Middle frontal gyrus (tissue), 1 donor: ENCODE results near the gene SKIC2.
"Not testable (repeated sequence)": the region's sequence is repeated elsewhere in the genome, so short reads cannot be mapped to it uniquely, and the experiment has no call there.

Experiments used
- DNase-seq: peaks from one replicate; pipeline ENCODE4 v3.0.0-alpha.2; 2015; ENCODE audit warnings: low spot score; ENCODE audit errors: extremely low spot score

The SKIC2 gene

GRCh38 chr6:31958741-31959739 lies at the start of gene SKIC2, which contains the start of gene NELFE:
Gene SKIC2 (plus strand): TSS chr6:31959175. CDS start chr6:31959193, 18 bp downstream.
Gene NELFE (minus strand): TSS chr6:31958971. CDS start chr6:31958446, 525 bp downstream.
- DNase-seq: peak; percentile 96

DNA sequence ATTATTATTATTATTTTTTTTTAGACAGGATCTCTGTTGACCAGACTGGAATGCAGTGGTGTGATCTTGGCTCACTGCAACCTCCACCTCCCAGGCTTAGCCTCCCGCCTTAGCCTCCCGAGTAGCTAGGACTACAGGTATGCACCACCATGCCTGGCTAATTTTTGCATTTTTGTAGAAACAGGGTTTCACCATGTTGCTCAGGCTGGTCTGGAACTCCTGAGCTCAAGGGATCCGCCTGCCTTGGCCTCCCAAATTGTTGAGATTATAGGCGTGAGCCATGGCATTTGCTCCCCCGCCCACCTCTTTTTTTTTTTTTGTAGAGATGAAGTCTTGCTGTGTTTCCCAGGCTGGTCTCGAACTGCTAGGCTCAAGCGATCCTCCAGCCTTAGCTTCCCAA lies 49.7 kb upstream of the SKIC2 start:
- DNase-seq: not testable (repeated sequence)

GRCh38 chr6:31911826-31912585 lies 47.0 kb upstream of the SKIC2 start:
- no peak for DNase-seq

DNA sequence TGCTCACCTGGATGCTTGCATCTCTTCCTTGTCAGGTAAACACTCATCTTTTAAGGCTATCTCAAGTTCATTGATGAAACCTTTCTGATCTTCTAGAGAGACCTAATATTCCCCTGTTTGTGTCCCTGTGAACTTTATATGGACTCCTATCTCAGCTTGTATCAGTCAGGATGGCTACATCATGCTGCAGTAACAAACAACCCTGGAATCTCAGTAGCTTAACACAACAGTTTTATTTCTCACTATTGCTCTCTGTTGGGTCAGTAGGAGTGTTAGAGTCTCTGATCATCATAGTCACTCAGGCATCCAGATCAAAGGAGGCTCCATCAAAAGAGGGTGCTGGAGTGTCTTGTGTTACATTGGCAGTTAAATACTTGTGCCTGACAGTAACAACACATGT lies 43.6 kb upstream of the SKIC2 start:
- DNase-seq: no peak

- DNase-seq: no peak
Observed at GRCh38 chr6:31915756-31916155, 43.2 kb upstream of the SKIC2 start.

DNA sequence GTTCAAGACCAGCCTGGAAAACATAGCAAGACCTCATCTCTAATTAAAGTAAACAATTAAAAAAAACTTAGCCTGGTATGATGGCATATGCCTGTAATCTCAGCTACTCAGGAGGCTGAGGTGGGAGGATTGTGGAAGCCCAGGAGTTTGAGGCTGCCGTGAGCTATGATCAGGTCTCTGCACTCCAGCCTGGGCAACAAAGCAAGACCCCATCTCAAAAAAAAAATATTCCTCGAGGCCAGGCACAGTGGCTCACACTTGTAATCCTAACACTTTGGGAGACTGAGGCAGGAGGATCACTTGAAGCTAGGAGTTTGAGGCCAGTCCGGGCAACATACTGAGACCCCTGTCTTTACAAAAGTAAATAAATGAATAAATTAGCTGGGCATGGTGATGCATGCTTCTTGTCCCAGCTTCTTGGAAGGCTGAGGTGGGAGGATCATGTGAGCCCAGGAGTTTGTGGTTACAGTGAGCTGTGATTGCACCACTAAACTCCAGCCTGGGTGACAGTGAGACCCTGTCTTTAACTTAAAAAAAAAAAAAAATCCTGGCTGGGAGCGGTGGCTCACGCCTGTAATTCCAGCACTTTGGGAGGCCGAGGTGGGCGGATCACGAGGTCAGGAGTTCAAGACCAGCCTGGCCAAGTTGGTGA lies 40.8 kb upstream of the SKIC2 start:
- no peak for DNase-seq

DNA sequence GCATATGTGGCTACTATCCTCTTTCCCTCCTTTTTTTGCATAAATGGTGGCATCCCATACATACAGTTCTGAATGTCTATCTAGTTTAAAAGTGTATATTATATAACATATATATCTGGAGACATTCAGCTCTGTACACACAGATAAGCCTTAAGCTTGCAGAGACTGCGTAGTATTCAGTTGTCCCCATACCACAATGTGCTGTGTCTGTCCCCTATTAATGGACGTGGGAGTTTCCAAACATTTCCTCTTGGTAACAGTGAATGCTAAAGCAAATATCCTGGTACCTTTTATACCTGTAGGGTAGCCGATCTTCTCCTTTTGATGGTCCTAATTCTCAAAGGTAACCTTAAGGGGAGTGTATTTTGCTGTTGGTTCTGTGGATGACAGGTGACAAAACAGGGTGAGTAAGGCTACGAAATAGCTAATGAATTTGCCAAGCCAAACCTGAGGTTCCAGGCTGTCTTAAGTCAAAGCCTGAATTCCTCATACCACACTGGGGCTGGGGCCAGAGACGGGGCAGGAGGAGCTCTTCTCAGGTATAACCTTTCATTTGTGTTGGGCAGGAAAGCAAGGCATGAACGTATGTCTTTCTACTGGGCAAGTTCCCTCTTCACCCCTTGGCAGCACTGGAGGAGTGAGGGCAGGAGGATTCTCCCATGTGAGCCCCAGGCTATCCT lies 39.2 kb upstream of the SKIC2 start:
- DNase-seq: no peak

GRCh38 chr6:31920811-31921210 lies 38.2 kb upstream of the SKIC2 start:
- no peak for DNase-seq

DNA sequence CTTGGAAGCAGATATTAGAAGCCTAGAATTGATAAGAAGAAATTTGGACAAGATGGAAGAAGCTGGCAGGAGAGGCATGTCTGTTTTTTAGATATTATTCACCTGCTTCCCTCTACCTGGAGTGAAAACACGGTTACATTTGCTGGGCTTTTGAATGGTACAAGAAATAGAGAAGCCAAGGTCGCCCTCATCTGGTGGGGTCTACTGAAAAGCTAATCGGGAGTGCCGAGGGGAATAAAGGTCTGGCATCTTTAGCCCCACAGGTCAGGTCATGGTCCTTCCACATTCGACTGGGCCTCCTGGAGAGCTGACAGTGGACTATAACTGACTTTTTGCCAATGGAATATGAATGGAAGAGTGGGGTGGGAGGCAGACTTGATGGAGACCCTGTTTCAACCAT lies 36.0 kb upstream of the SKIC2 start:
- no peak for DNase-seq

GRCh38 chr6:31927242-31927862 lies 31.6 kb upstream of the SKIC2 start, which contains the start of gene C2:
Gene C2 (plus strand): TSS chr6:31927717. CDS start chr6:31927753, 36 bp downstream.
- no peak for DNase-seq

DNA sequence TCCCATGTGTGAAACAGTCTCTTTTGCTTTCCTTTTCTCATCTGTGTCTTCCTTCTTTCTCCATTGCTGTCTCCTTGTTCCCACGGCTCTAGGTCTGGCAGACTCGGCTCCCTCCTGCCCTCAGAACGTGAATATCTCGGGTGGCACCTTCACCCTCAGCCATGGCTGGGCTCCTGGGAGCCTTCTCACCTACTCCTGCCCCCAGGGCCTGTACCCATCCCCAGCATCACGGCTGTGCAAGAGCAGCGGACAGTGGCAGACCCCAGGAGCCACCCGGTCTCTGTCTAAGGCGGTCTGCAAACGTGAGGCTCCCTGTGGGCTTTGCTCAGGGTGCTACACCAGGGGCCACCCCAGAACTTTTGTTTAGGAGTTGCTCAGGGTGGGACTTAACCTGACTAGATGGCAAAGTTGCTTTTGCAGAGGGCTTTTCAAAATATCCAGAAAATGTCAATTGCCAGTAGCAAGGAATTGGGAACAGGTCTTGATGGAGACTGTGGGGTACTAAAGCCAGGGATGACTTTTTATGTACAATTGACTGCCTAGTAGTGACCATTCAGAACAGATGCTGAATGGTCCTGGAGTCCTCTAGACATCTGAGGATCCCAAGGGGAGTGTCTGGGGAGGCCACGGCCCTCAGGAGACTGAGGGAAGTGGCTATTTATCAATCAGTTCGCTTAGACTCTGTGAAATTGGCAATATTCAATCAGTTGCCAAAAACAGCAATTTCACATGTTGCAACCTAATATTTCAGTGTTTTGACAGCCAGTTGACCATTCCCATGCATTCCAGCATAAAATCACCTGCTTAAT lies 30.9 kb upstream of the SKIC2 start:
- no peak for DNase-seq

GRCh38 chr6:31928672-31928939 lies 30.4 kb upstream of the SKIC2 start:
- no peak for DNase-seq

DNA sequence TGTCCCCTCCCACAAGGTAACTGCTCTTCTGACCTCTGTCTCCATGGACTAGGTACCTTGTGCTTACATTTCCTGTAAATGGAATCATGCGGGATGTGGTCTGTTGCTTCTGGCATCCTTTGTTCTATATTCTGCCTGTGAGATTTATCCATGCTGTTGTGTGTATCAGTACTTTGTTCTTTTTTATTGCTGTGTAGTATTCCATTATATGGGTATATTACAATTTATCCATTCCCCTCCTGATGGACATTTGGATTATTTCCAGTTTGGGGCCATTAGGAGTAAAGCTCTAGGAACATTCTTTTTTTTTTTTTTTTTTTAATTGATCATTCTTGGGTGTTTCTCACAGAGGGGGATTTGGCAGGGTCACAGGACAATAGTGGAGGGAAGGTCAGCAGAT lies 28.0 kb upstream of the SKIC2 start:
- no peak for DNase-seq

GRCh38 chr6:31932137-31932536 lies 26.8 kb upstream of the SKIC2 start:
- DNase-seq: not testable (repeated sequence)

- no peak for DNase-seq
Observed at GRCh38 chr6:31933537-31933936, 25.4 kb upstream of the SKIC2 start.

GRCh38 chr6:31935021-31935420 lies 24.0 kb upstream of the SKIC2 start:
- DNase-seq: no peak

DNA sequence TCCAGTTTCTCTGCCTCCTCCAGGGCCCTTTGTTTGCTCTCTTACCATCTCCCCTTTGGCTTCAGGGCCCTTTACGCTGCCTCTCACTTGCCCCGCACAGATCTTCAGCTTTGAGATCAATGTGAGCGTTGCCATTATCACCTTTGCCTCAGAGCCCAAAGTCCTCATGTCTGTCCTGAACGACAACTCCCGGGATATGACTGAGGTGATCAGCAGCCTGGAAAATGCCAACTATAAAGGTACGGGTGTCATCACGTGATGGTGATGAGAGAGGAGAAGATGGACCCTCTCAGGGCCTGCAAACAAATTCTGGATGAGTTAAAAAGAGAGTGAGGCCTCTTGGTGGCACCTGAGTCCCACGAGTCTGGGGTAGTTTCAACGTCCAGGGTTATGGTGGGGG lies 23.2 kb upstream of the SKIC2 start:
- no peak for DNase-seq

DNA sequence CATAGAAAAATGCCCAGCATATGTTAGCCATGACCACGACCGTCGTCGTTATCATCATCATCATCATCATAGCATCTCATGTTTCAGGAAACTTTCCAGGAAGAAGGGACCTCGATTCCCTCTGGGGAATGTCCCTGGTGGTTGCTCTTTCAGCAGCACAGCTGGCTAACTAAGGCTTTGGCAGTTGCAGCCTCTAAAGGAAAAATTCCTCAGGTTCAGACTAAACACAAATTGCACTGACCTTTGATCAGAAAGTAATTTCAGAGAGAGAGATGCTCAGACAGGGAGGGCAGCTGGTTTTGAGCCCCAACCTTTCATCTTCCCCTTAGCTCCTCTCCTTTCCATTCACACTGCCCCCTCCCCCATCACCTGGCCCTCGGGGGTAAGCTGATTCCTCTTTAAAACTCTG lies 18.7 kb upstream of the SKIC2 start:
- DNase-seq: no peak

GRCh38 chr6:31943742-31944141 lies 15.2 kb upstream of the SKIC2 start:
- no peak for DNase-seq

DNA sequence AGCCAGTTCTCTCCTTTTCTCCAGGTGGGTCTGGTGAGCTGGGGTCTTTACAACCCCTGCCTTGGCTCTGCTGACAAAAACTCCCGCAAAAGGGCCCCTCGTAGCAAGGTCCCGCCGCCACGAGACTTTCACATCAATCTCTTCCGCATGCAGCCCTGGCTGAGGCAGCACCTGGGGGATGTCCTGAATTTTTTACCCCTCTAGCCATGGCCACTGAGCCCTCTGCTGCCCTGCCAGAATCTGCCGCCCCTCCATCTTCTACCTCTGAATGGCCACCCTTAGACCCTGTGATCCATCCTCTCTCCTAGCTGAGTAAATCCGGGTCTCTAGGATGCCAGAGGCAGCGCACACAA lies 13.8 kb upstream of the SKIC2 start:
- no peak for DNase-seq
